Measurements from ENCODE around the gene TBL1XR1.

GRCh38 chr3:177035676-177036075 is 161.6 kb downstream of the TBL1XR1 start:
- TF ChIP-seq CTCF (IDR thresholded peaks at IDR 0.05) (no peak), POLR2A (IDR thresholded peaks at IDR 0.05) (no peak)
